Activated T-cell treated with anti-CD3 and anti-CD28 coated beads, Interleukin-2, amount 50 U/mL, for 1 hour (primary cell): ENCODE data around the gene BRCC3.
"Not testable (repeated sequence)": the region's sequence is repeated elsewhere in the genome, so short reads cannot be mapped to it uniquely, and the experiment has no call there.

Experiments
- DNase-seq: peaks from one replicate; pipeline ENCODE4 v3.0.0-alpha.2; 2020

BRCC3 gene

DNA sequence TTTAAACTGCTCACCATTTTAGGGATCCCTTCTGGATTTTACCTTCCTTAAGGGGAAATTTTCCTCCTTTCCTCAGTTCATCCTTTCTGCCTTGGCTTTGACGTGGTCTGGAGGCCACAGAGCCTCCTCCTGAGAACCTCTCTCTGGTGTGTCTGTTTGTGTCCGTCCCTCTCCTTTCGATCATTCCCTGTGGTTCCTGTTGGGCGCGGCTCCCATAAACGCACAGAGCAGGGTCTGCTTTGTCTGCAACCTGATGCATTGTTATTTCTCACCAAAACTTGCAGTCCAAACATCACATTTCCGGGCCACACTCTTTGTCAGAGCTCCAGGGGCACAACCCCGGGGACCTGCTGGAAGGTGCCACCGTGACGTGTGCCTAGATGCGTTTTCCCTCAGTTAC lies 76.9 kb downstream of the BRCC3 start:
- not testable (repeated sequence) for DNase-seq

DNA sequence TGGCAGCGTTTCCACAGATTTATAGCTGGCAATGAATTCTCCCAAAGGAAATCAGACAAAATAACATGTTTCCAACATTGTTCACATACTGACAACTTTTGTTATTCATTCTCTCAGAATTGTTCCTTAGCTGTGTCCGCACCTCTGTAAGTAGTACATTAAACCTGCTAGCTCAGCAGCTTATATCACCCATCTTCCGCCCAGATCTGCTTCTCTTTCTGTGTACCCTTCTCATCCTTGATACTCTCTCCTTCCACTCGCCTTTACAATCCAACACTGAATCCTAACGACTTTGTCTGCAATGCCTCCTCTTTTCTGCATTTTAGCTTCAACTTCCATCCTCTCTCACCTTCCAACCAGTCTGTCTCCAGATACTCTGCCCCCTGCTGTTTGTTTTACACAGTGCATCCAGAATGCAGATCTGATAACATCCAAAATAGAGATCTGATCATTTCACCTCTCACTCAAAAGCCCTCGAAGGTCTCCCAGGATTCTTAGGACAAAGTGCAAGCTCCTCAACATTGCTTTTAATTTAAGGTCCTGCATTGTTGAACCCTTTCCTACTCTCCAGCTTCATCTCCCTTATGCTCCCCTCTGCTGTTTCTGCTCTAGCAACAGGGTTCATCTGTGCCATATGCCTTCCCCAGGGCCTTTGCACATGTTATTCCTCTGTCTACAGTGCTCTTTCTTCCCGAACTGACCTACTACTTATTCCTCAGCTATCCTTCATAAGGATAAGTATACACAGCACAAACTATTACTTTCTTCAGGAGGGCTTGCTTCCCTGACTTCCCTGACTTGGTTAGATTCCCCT lies 77.6 kb downstream of the BRCC3 start:
- no peak for DNase-seq

DNA sequence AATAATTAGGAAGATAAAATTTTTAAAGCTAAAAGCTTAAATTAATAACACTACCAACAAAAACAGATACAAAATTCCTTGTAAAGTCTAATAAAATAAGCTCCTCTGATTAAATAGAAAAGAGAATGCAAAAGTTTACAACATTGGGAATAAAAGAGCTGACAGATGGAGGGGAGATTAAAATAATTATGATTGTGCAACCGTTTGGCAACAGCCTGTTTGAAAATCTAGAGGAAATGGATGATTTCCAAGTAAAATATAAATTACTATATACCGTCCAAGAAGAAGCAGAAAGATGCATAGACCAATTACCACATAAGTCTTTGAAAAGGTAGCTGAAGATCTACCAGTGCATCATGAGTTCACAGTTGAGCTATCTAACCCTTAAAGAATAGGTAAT lies 98.6 kb downstream of the BRCC3 start:
- DNase-seq: no peak
